Suprapubic skin (tissue), 3 donors: ENCODE results near the gene SCN5A.

Experiments used
- EP300 ChIP-seq: sonication (generic); formaldehyde crosslinking; IDR thresholded peaks from one replicate; pipeline ENCODE4 v1.6.1; 2017; ENCODE audit warnings: antibody characterized with exemption
- POLR2A ChIP-seq, 2 donors: fragments of 450-650 bp; IDR thresholded peaks; one replicate each; pipeline ENCODE4 v1.6.1; 2017; ENCODE audit warnings: antibody characterized with exemption in 2 of 2, mild to moderate bottlenecking in 2 of 2, moderate library complexity in 2 of 2
- TF ChIP-seq, protein P1 (sequence below), 2 donors: fragments of 200-600 bp in 1 of 2; fragments of 450-650 bp in 1 of 2; sonication (generic) in 1 of 2; IDR thresholded peaks; one replicate each; pipeline ENCODE4 v1.5.1; 2016 to 2019; ENCODE audit warnings: antibody characterized with exemption in 2 of 2, mild to moderate bottlenecking in 1 of 2, moderate library complexity in 1 of 2

DNA sequence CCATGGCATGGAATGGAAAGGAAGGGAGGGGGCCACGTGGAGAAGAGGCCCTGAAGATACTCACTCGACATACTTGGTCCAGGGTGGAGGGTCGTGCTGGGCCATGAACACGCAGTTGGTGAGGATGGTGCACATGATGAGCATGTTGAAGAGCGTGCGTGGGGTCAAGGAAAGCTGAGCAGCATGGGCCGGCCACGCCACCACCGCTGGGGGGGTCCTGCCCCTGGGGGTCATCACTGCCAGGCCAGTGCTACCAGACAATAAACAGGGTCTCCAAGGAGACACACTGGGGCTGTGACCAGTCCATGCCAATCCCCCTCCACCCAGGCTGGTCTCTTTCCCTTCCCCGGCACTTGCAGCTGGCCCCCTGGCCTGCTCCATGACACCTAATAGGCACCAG is 27.2 kb downstream of the SCN5A start:
- TF ChIP-seq, protein P1, sequence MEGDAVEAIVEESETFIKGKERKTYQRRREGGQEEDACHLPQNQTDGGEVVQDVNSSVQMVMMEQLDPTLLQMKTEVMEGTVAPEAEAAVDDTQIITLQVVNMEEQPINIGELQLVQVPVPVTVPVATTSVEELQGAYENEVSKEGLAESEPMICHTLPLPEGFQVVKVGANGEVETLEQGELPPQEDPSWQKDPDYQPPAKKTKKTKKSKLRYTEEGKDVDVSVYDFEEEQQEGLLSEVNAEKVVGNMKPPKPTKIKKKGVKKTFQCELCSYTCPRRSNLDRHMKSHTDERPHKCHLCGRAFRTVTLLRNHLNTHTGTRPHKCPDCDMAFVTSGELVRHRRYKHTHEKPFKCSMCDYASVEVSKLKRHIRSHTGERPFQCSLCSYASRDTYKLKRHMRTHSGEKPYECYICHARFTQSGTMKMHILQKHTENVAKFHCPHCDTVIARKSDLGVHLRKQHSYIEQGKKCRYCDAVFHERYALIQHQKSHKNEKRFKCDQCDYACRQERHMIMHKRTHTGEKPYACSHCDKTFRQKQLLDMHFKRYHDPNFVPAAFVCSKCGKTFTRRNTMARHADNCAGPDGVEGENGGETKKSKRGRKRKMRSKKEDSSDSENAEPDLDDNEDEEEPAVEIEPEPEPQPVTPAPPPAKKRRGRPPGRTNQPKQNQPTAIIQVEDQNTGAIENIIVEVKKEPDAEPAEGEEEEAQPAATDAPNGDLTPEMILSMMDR (IDR thresholded peaks at IDR 0.05) = no peak
- TF ChIP-seq EP300 (no peak), POLR2A (IDR thresholded peaks at IDR 0.05) (no peak)
